Measurements from ENCODE around the gene HSD17B1.

DNA sequence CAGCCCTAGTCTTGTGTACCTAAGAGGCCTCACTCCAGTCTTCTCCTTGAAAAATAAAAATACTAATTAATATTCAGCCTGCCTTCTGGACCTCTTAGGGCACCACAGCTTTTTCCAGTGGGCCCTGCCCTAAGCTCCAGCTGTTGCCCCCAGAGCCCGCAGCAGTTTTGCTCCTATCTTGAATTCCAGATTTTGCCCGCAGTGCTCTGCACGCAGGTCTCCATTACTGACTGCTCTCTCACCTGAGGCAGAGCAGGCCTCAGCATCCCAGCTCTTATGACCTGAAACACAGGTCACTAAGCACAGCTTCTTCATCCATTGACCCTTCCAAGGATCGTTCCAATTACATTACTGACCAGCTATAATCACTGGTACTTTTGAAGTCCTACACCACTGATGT lies 45.1 kb upstream of the HSD17B1 start:
- TF ChIP-seq, protein P1, sequence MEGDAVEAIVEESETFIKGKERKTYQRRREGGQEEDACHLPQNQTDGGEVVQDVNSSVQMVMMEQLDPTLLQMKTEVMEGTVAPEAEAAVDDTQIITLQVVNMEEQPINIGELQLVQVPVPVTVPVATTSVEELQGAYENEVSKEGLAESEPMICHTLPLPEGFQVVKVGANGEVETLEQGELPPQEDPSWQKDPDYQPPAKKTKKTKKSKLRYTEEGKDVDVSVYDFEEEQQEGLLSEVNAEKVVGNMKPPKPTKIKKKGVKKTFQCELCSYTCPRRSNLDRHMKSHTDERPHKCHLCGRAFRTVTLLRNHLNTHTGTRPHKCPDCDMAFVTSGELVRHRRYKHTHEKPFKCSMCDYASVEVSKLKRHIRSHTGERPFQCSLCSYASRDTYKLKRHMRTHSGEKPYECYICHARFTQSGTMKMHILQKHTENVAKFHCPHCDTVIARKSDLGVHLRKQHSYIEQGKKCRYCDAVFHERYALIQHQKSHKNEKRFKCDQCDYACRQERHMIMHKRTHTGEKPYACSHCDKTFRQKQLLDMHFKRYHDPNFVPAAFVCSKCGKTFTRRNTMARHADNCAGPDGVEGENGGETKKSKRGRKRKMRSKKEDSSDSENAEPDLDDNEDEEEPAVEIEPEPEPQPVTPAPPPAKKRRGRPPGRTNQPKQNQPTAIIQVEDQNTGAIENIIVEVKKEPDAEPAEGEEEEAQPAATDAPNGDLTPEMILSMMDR (conservative IDR thresholded peaks at IDR 0.05) = no peak
- no peak for TF ChIP-seq EZH2 (IDR thresholded peaks at IDR 0.05; ENCODE audit: low read depth)
